H9 (cell line): ENCODE data around the gene OR10H5. TPM values are rescaled to one million over a fixed set of nuclear protein-coding genes. Genes with fewer than 3 reads are reported as not detected.

Experiments
- DNase-seq: peaks from one replicate; pipeline ENCODE4 v3.0.0-alpha.2; 2017
- H2AFZ ChIP-seq: one replicate; pipeline ENCODE4 v1.6.1; 2013; ENCODE audit warnings: mild to moderate bottlenecking, low read length, control low read depth, moderate library complexity
- H2AK5ac ChIP-seq: 2 replicates; pipeline ENCODE4 v1.6.1; 2013; ENCODE audit warnings: low read length, control low read depth, mixed read lengths; ENCODE audit not compliant: insufficient read length
- H2BK120ac ChIP-seq: one replicate; pipeline ENCODE4 v1.6.1; 2013; ENCODE audit warnings: low read depth, mild to moderate bottlenecking, low read length, control low read depth, inconsistent platforms; ENCODE audit not compliant: poor library complexity, severe bottlenecking
- H2BK12ac ChIP-seq: 2 replicates; pipeline ENCODE4 v1.6.1; 2013; ENCODE audit warnings: low read length, control low read depth, mixed read lengths, low read depth; ENCODE audit not compliant: insufficient read length
- H2BK15ac ChIP-seq: 2 replicates; pipeline ENCODE4 v1.6.1; 2013; ENCODE audit warnings: low read depth, low read length, control low read depth
- H2BK20ac ChIP-seq: one replicate; pipeline ENCODE4 v1.6.1; 2013; ENCODE audit warnings: low read depth, mild to moderate bottlenecking, low read length, control low read depth, inconsistent platforms; ENCODE audit not compliant: poor library complexity, severe bottlenecking
- H2BK5ac ChIP-seq: 2 replicates; pipeline ENCODE4 v1.6.1; 2013; ENCODE audit warnings: low read length, control low read depth, mixed read lengths; ENCODE audit not compliant: insufficient read length
- H3K14ac ChIP-seq: 2 replicates; pipeline ENCODE4 v1.6.1; 2013; ENCODE audit warnings: low read length, control low read depth; ENCODE audit not compliant: insufficient read depth
- H3K18ac ChIP-seq: 2 replicates; pipeline ENCODE4 v1.6.1; 2013; ENCODE audit warnings: low read depth, mild to moderate bottlenecking, mixed read lengths, low read length, control low read depth; ENCODE audit not compliant: insufficient read length
- H3K23ac ChIP-seq: 2 replicates; pipeline ENCODE4 v1.6.1; 2013; ENCODE audit warnings: low read length, control low read depth, mixed read lengths, low read depth; ENCODE audit not compliant: insufficient read length
- H3K23me2 ChIP-seq: 2 replicates; pipeline ENCODE4 v1.6.1; 2013; ENCODE audit warnings: low read depth, mild to moderate bottlenecking, mixed read lengths, low read length, control low read depth; ENCODE audit not compliant: insufficient read length, poor library complexity, severe bottlenecking
- H3K27ac ChIP-seq: 2 replicates; pipeline ENCODE4 v1.5.1; 2013; ENCODE audit warnings: low read length, control low read depth, mixed read lengths, low read depth; ENCODE audit not compliant: insufficient read length
- H3K27me3 ChIP-seq: 2 replicates; pipeline ENCODE4 v1.6.1; 2013; ENCODE audit warnings: low read length, control low read depth, inconsistent platforms; ENCODE audit not compliant: insufficient read depth
- H3K4ac ChIP-seq: 2 replicates; pipeline ENCODE4 v1.6.1; 2013; ENCODE audit warnings: low read depth, mild to moderate bottlenecking, control low read depth, inconsistent platforms, low read length, moderate library complexity
- H3K4me1 ChIP-seq: 2 replicates; pipeline ENCODE4 v1.6.1; 2013; ENCODE audit warnings: low read length, control low read depth, inconsistent platforms; ENCODE audit not compliant: insufficient read depth
- H3K4me2 ChIP-seq: 2 replicates; pipeline ENCODE4 v1.6.1; 2013; ENCODE audit warnings: low read length, control low read depth, mixed read lengths; ENCODE audit not compliant: insufficient read length, insufficient read depth
- H3K56ac ChIP-seq: 2 replicates; pipeline ENCODE4 v1.6.1; 2013; ENCODE audit warnings: low read depth, mild to moderate bottlenecking, mixed read lengths, low read length, control low read depth; ENCODE audit not compliant: insufficient read length
- H3K79me1 ChIP-seq: 2 replicates; pipeline ENCODE4 v1.6.1; 2013; ENCODE audit warnings: low read depth, mild to moderate bottlenecking, moderate library complexity, low read length, control low read depth, inconsistent platforms; ENCODE audit not compliant: insufficient read depth, poor library complexity, severe bottlenecking
- H3K79me2 ChIP-seq: 2 replicates; pipeline ENCODE4 v1.6.1; 2013; ENCODE audit warnings: low read length, control low read depth, inconsistent platforms; ENCODE audit not compliant: insufficient read depth
- H3K9ac ChIP-seq: 2 replicates; pipeline ENCODE4 v1.6.1; 2013; ENCODE audit warnings: low read length, control low read depth, mixed read lengths; ENCODE audit not compliant: insufficient read length; ENCODE audit errors: extremely low read depth
- H3K9me3 ChIP-seq: one replicate; pipeline ENCODE4 v1.6.1; 2013; ENCODE audit warnings: low read depth, low read length, inconsistent platforms; ENCODE audit not compliant: control insufficient read depth
- H3T11ph ChIP-seq: one replicate; pipeline ENCODE4 v1.6.1; 2013; ENCODE audit warnings: mild to moderate bottlenecking, low read length, control low read depth, inconsistent platforms
- H4K20me1 ChIP-seq: one replicate; pipeline ENCODE4 v1.6.1; 2013; ENCODE audit not compliant: control insufficient read depth, insufficient read length, insufficient read depth
- H4K5ac ChIP-seq: 2 replicates; pipeline ENCODE4 v1.6.1; 2013; ENCODE audit warnings: low read depth, mild to moderate bottlenecking, mixed read lengths, low read length, control low read depth; ENCODE audit not compliant: insufficient read length
- H4K8ac ChIP-seq: replicated peaks from 2 replicates; pipeline ENCODE4 v1.6.1; 2013; ENCODE audit warnings: low read length, control low read depth, mixed read lengths, low read depth; ENCODE audit not compliant: insufficient read length
- H4K91ac ChIP-seq: 2 replicates; pipeline ENCODE4 v1.6.1; 2013; ENCODE audit warnings: low read depth, mild to moderate bottlenecking, moderate library complexity, mixed read lengths, low read length, control low read depth; ENCODE audit not compliant: insufficient read length
- H3K27ac Mint-ChIP-seq, 3 experiments: 2 replicates in 2 of 3; 3 replicates in 1 of 3; pipeline ENCODE4 v1.8.0; 2020 to 2021; ENCODE audit warnings: mixed read lengths in 3 of 3, mild to moderate bottlenecking in 1 of 3, moderate library complexity in 1 of 3
- H3K27me3 Mint-ChIP-seq: 2 replicates; pipeline ENCODE4 v1.8.0; 2021; ENCODE audit warnings: low read depth, mild to moderate bottlenecking, moderate library complexity, mixed read lengths
- H3K36me3 Mint-ChIP-seq, 3 experiments: 2 replicates in 2 of 3; 3 replicates in 1 of 3; pipeline ENCODE4 v1.8.0; 2020 to 2021; ENCODE audit warnings: low read depth in 3 of 3, mixed read lengths in 3 of 3; ENCODE audit not compliant: insufficient read depth in 1 of 3
- H3K4me1 Mint-ChIP-seq, 2 experiments: 2 replicates each; pipeline ENCODE4 v1.8.0; 2020; ENCODE audit warnings: mixed read lengths in 2 of 2
- H3K4me3 Mint-ChIP-seq, 2 experiments: 2 replicates in 1 of 2; 3 replicates in 1 of 2; pipeline ENCODE4 v1.8.0; 2020 to 2021; ENCODE audit warnings: mild to moderate bottlenecking in 2 of 2, mixed read lengths in 2 of 2, moderate library complexity in 1 of 2
- H3K9me3 Mint-ChIP-seq, 2 experiments: 2 replicates in 1 of 2; 3 replicates in 1 of 2; pipeline ENCODE4 v1.8.0; 2020; ENCODE audit warnings: mild to moderate bottlenecking in 2 of 2, mixed read lengths in 2 of 2, moderate library complexity in 1 of 2
- WGBS: extraction: QIAGEN DNeasy Blood & Tissue Kit; methylation state at CpG from one replicate; pipeline ENCODE4 v1.1.7; 2013; ENCODE audit warnings: missing lambda C conversion rate, low lambda C conversion rate, mixed read lengths; ENCODE audit not compliant: insufficient read length; ENCODE audit errors: extremely low coverage; 5-methylcytosine and 5-hydroxymethylcytosine counted together
- total RNA-seq: library from RNA; stranded (reverse); gene quantifications from 2 replicates; pipeline ENCODE4 v1.2.1, GENCODE V29; 2021
- TF ChIP-seq, protein P1 (sequence below): fragments of 200-600 bp; sonication (generic); conservative IDR thresholded peaks from 3 replicates; pipeline ENCODE4 v1.8.0; 2021; ENCODE audit warnings: antibody characterized with exemption, mild to moderate bottlenecking

The OR10H5 gene
- total RNA-seq, 1 experiment from 2014 or later = not detected

DNA sequence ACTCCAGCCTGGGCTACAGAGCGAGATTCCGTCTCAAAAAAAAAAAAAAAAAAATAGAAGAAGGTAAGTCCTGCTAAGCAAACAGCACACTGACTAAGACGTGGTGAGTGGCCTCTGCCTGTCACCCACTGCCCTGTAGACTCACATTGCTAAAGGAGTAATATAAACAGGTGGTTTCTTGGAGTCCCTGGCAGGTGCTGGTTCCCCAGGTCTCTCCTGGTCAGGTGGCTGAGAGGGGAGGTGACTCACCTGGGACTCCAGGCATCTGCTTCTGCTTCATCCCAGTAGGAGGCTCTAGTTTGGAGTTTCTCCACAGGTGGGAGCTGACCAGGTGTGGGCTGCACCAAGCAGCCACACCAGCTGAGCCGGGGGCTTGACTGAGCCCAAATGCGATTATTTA is 27.8 kb downstream of the OR10H5 start, which contains the start of gene OR10H1:
TSS of gene OR10H1 (minus strand) at position 359 of the 400 bp plus-strand sequence. CDS start 7,627 bp downstream, outside the sequence.
- Histone ChIP-seq H3K23ac (no peak within 1 kb of the TSS), H3K79me1 (no peaks in the 10 kb centered on the region), H3K4me1 (no peaks in the 10 kb centered on the region), H2BK15ac (no peak within 1 kb of the TSS), H4K8ac (no peak within 1 kb of the TSS), H3K9ac (no peak within 1 kb of the TSS), H4K91ac (no peak within 1 kb of the TSS), H3K27ac (no peak within 1 kb of the TSS), H2BK12ac (no peak within 1 kb of the TSS), H2AFZ (no peak within 1 kb of the TSS), H3K14ac (no peak within 1 kb of the TSS), H3K9me3 (peaks cover 99% of the 10 kb centered on the region), H2BK20ac (no peak within 1 kb of the TSS), H3K4me2 (no peak within 1 kb of the TSS), H2AK5ac (no peak within 1 kb of the TSS), H3K18ac (no peak within 1 kb of the TSS), H3K79me2 (no peaks in the 10 kb centered on the region), H2BK5ac (no peak within 1 kb of the TSS), H4K5ac (no peak within 1 kb of the TSS), H3T11ph (no peak within 1 kb of the TSS), H4K20me1 (no peaks in the 10 kb centered on the region), H3K23me2 (no peaks in the 10 kb centered on the region), H3K4ac (no peak within 1 kb of the TSS), H3K27me3 (no peaks in the 10 kb centered on the region), H3K56ac (no peak within 1 kb of the TSS), H2BK120ac (no peak within 1 kb of the TSS)
- Mint-ChIP-seq H3K9me3 (peaks cover 87 to 93% of the 10 kb centered on the region in 2 experiments), H3K27ac (no peak within 1 kb of the TSS), H3K4me1 (no peaks in the 10 kb centered on the region), H3K4me3 (no peak within 1 kb of the TSS), H3K36me3 (peaks cover 16 to 25% (median 17%) of the 10 kb centered on the region in 3 experiments; a peak in 6 of 7 replicates), H3K27me3 (no peaks in the 10 kb centered on the region; the same call in 1 of the 2 replicates)
- TF ChIP-seq, protein P1, sequence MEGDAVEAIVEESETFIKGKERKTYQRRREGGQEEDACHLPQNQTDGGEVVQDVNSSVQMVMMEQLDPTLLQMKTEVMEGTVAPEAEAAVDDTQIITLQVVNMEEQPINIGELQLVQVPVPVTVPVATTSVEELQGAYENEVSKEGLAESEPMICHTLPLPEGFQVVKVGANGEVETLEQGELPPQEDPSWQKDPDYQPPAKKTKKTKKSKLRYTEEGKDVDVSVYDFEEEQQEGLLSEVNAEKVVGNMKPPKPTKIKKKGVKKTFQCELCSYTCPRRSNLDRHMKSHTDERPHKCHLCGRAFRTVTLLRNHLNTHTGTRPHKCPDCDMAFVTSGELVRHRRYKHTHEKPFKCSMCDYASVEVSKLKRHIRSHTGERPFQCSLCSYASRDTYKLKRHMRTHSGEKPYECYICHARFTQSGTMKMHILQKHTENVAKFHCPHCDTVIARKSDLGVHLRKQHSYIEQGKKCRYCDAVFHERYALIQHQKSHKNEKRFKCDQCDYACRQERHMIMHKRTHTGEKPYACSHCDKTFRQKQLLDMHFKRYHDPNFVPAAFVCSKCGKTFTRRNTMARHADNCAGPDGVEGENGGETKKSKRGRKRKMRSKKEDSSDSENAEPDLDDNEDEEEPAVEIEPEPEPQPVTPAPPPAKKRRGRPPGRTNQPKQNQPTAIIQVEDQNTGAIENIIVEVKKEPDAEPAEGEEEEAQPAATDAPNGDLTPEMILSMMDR = no peak
- no peak for DNase-seq
- no CpG with 5 or more reads among the region's 5 CpGs for WGBS
